Caco-2 (cell line): ENCODE results near the gene ACTA1. TPM values are rescaled to one million over a fixed set of nuclear protein-coding genes. Genes with fewer than 3 reads are reported as not detected.
"Not testable (repeated sequence)": the region's sequence is repeated elsewhere in the genome, so short reads cannot be mapped to it uniquely, and the experiment has no call there.

Experiments used
- BruUV-seq: library from RNA; stranded (reverse); fragments of 400-500 nt; replicated peaks from 2 replicates; lab custom pipeline; 2021; lab: Mats Ljungman, UMichigan
- CTCF ChIA-PET: fragments of 300-600 bp; sonication (Branson Sonifier 250); formaldehyde crosslinking; loops from one replicate; lab custom pipeline; 2022; ENCODE audit warnings: antibody characterized with exemption; lab: Charles Lee
- POLR2A ChIA-PET: fragments of 300-600 bp; sonication (Branson Sonifier 250); formaldehyde crosslinking; loops from one replicate; lab custom pipeline; 2022; ENCODE audit warnings: antibody characterized with exemption; lab: Charles Lee
- DNase-seq, 2 experiments: peaks; one replicate each; pipeline versions ENCODE4 v3.0.0 to v3.0.0-alpha.2; 2020 to 2022
- H3K27me3 ChIP-seq: replicated peaks from 2 replicates; pipeline ENCODE4 v1.6.0; 2011; ENCODE audit warnings: low read length; ENCODE audit not compliant: control insufficient read depth, insufficient read depth
- H3K36me3 ChIP-seq: 2 replicates; pipeline ENCODE4 v1.5.1; 2011; ENCODE audit warnings: low read length; ENCODE audit not compliant: control insufficient read depth, insufficient read depth
- H3K4me1 ChIP-seq: fragments of 250-450 bp; sonication (Bioruptor Pico); 2 replicates; pipeline ENCODE4 v1.5.1; 2020; ENCODE audit warnings: mild to moderate bottlenecking
- H3K4me3 ChIP-seq: 2 replicates; pipeline ENCODE4 v1.5.1; 2011; ENCODE audit warnings: low read depth, mild to moderate bottlenecking, control low read depth, low read length
- H3K9me3 ChIP-seq: fragments of 250-450 bp; sonication (Bioruptor Pico); 2 replicates; pipeline ENCODE4 v1.5.1; 2020; ENCODE audit warnings: mild to moderate bottlenecking, moderate library complexity
- H3K27ac Mint-ChIP-seq: one replicate; pipeline ENCODE4 v1.8.0; 2022; ENCODE audit warnings: mixed read lengths; ENCODE audit not compliant: unreplicated experiment
- H3K27me3 Mint-ChIP-seq: one replicate; pipeline ENCODE4 v1.8.0; 2022; ENCODE audit warnings: mixed read lengths; ENCODE audit not compliant: insufficient read depth, unreplicated experiment
- H3K36me3 Mint-ChIP-seq: one replicate; pipeline ENCODE4 v1.8.0; 2022; ENCODE audit warnings: mild to moderate bottlenecking, mixed read lengths; ENCODE audit not compliant: insufficient read depth, unreplicated experiment
- H3K4me1 Mint-ChIP-seq: one replicate; pipeline ENCODE4 v1.8.0; 2022; ENCODE audit warnings: low read depth, mixed read lengths; ENCODE audit not compliant: unreplicated experiment
- H3K4me3 Mint-ChIP-seq: one replicate; pipeline ENCODE4 v1.8.0; 2022; ENCODE audit warnings: mild to moderate bottlenecking, moderate library complexity, mixed read lengths; ENCODE audit not compliant: unreplicated experiment
- H3K9me3 Mint-ChIP-seq: one replicate; pipeline ENCODE4 v1.8.0; 2022; ENCODE audit warnings: mixed read lengths; ENCODE audit not compliant: unreplicated experiment
- intact Hi-C: fragments of 100-400 bp; cut with micrococcal nuclease; formaldehyde crosslinking; loops from one replicate; pipeline ENCODE4 v1.10.0; 2022; ENCODE audit not compliant: unreplicated experiment
- total RNA-seq: library from RNA; stranded (reverse); gene quantifications from 2 replicates; pipeline ENCODE4 v1.2.3, GENCODE V29; 2022
- TF ChIP-seq, protein P1 (sequence below), 2 experiments: fragments of 200-600 bp in 1 of 2; IDR thresholded peaks; 1 replicate in 1 of 2; 2 replicates in 1 of 2; pipeline versions ENCODE4 v1.5.1 to v1.8.0; 2011 to 2022; ENCODE audit warnings: antibody characterized with exemption in 1 of 2, control low read depth in 1 of 2, inconsistent platforms in 1 of 2, low read depth in 1 of 2, low read length in 1 of 2, mild to moderate bottlenecking in 1 of 2, moderate library complexity in 1 of 2; ENCODE audit not compliant: insufficient read depth in 1 of 2, severe bottlenecking in 1 of 2, unreplicated experiment in 1 of 2

Gene ACTA1
- total RNA-seq, 1 experiment from 2014 or later = 5.1 TPM

GRCh38 chr1:229402993-229403392, 30.9 kb downstream of the ACTA1 start:
- Mint-ChIP-seq H3K36me3 (no peaks in the 10 kb centered on the region), H3K27me3 (peaks cover 3% of the 10 kb centered on the region), H3K27ac (no peak overlapping the region), H3K9me3 (no peaks in the 10 kb centered on the region), H3K4me3 (no peak overlapping the region), H3K4me1 (no peaks in the 10 kb centered on the region)
- peaks cover 3% of the 10 kb centered on the region; the same call in 1 of the 2 replicates for H3K4me1 ChIP-seq
- DNase-seq = no peak
- no peaks in the 10 kb centered on the region for H3K9me3 ChIP-seq
- H3K27me3 ChIP-seq = no peaks in the 10 kb centered on the region
- TF ChIP-seq, protein P1, sequence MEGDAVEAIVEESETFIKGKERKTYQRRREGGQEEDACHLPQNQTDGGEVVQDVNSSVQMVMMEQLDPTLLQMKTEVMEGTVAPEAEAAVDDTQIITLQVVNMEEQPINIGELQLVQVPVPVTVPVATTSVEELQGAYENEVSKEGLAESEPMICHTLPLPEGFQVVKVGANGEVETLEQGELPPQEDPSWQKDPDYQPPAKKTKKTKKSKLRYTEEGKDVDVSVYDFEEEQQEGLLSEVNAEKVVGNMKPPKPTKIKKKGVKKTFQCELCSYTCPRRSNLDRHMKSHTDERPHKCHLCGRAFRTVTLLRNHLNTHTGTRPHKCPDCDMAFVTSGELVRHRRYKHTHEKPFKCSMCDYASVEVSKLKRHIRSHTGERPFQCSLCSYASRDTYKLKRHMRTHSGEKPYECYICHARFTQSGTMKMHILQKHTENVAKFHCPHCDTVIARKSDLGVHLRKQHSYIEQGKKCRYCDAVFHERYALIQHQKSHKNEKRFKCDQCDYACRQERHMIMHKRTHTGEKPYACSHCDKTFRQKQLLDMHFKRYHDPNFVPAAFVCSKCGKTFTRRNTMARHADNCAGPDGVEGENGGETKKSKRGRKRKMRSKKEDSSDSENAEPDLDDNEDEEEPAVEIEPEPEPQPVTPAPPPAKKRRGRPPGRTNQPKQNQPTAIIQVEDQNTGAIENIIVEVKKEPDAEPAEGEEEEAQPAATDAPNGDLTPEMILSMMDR (IDR thresholded peaks at IDR 0.05; ENCODE audit: insufficient read depth in 1 of 2, low read depth in 1 of 2, low read length in 1 of 2, severe bottlenecking in 1 of 2, unreplicated experiment in 1 of 2) = no peak
- intact Hi-C loops = no loop called here
- no peak overlapping the region for H3K4me3 ChIP-seq
- POLR2A ChIA-PET = no interaction called here
- BruUV-seq = no TSS peak
- H3K36me3 ChIP-seq = no peaks in the 10 kb centered on the region
- CTCF ChIA-PET = no interaction called here

DNA sequence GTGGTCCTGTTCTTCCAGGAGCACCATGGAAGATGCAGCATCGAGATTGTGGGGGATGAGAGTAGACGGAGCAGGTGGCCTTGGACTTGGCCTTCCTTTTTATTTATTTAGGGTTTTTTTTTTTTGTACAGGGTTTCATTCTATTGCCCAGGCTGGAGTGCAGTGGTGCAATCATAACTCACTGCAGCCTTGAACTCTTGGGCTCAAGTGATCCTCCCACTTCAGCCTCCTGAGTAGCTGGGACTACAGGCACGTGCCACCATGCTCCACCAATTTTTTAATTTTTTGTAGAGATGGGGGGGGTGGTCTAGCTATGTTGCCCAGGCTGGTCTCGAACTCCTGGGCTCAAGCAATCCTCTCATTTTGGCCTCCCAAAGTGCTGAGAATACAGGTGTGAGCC, 31.6 kb downstream of the ACTA1 start:
- CTCF ChIA-PET, H3K4me3 ChIP-seq, H3K36me3 Mint-ChIP-seq, POLR2A ChIA-PET, DNase-seq, H3K27me3 Mint-ChIP-seq, H3K9me3 Mint-ChIP-seq, H3K27ac Mint-ChIP-seq, H3K36me3 ChIP-seq, H3K4me1 Mint-ChIP-seq, H3K9me3 ChIP-seq, BruUV-seq, H3K27me3 ChIP-seq, intact Hi-C loops, H3K4me3 Mint-ChIP-seq, H3K4me1 ChIP-seq: not testable (repeated sequence)

GRCh38 chr1:229397762-229398161, 36.1 kb downstream of the ACTA1 start:
- Mint-ChIP-seq H3K4me3 (no peak overlapping the region), H3K4me1 (no peaks in the 10 kb centered on the region), H3K27ac (no peak overlapping the region), H3K36me3 (no peaks in the 10 kb centered on the region), H3K9me3 (no peaks in the 10 kb centered on the region), H3K27me3 (peaks cover 3% of the 10 kb centered on the region)
- intact Hi-C loops = no loop called here
- Histone ChIP-seq H3K9me3 (peaks cover 9% of the 10 kb centered on the region), H3K4me3 (no peak overlapping the region), H3K36me3 (no peaks in the 10 kb centered on the region), H3K27me3 (no peaks in the 10 kb centered on the region), H3K4me1 (no peaks in the 10 kb centered on the region)
- ChIA-PET CTCF (interaction anchor here (0.5 kb wide), 1 partner anchor 46 kb away, joined by 4 read pairs; no protein-coding TSS in a partner anchor), POLR2A (no interaction called here)
- BruUV-seq = no TSS peak
- TF ChIP-seq, protein P1 (IDR thresholded peaks at IDR 0.05; ENCODE audit: insufficient read depth in 1 of 2, low read depth in 1 of 2, low read length in 1 of 2, severe bottlenecking in 1 of 2, unreplicated experiment in 1 of 2) = no peak
- no peak for DNase-seq
